OCI-LY1 (cell line): ENCODE data around the gene KRTAP22-2.

Experiments
- H2AFZ ChIP-seq: fragments of 200-600 bp; sonication (generic), shearing (Covaris generic); 2 replicates; pipeline ENCODE4 v1.6.0; 2014; ENCODE audit warnings: antibody characterized with exemption, mild to moderate bottlenecking, low read length
- H3F3A ChIP-seq: fragments of 200-600 bp; sonication (generic), shearing (Covaris generic); 2 replicates; pipeline ENCODE4 v1.6.0; 2014; ENCODE audit warnings: mild to moderate bottlenecking, antibody characterized with exemption, low read length, moderate library complexity; ENCODE audit not compliant: insufficient read depth
- H3K27ac ChIP-seq: fragments of 200-600 bp; sonication (generic); 2 replicates; pipeline ENCODE4 v1.5.1; 2014; ENCODE audit warnings: low read length, mixed run types, mild to moderate bottlenecking, low read depth; ENCODE audit not compliant: poor library complexity, severe bottlenecking
- H3K27me3 ChIP-seq: fragments of 200-600 bp; sonication (generic); 2 replicates; pipeline ENCODE4 v1.6.0; 2014; ENCODE audit warnings: antibody characterized with exemption, mild to moderate bottlenecking, low read length, moderate library complexity; ENCODE audit not compliant: insufficient read depth
- H3K36me3 ChIP-seq: fragments of 200-600 bp; sonication (generic); 2 replicates; pipeline ENCODE4 v1.6.1; 2014; ENCODE audit warnings: mild to moderate bottlenecking, antibody characterized with exemption, low read length, moderate library complexity, mixed read lengths; ENCODE audit not compliant: insufficient read depth
- H3K4me1 ChIP-seq: fragments of 200-600 bp; sonication (generic); 2 replicates; pipeline ENCODE4 v1.5.1; 2014; ENCODE audit warnings: mild to moderate bottlenecking, low read length, moderate library complexity; ENCODE audit not compliant: insufficient read depth, severe bottlenecking
- H3K4me2 ChIP-seq: fragments of 200-600 bp; sonication (generic), shearing (Covaris generic); 2 replicates; pipeline ENCODE4 v1.6.1; 2014; ENCODE audit warnings: low read length
- H3K4me3 ChIP-seq: fragments of 200-600 bp; sonication (generic); 2 replicates; pipeline ENCODE4 v1.5.1; 2014; ENCODE audit warnings: low read length, low read depth, mild to moderate bottlenecking, mixed read lengths; ENCODE audit not compliant: poor library complexity, severe bottlenecking
- H3K79me2 ChIP-seq: fragments of 200-600 bp; shearing (Covaris generic); 2 replicates; pipeline ENCODE4 v1.6.1; 2016; ENCODE audit warnings: mixed run types, low read length, mixed read lengths; ENCODE audit not compliant: insufficient read depth
- H3K9ac ChIP-seq: fragments of 200-600 bp; sonication (generic), shearing (Covaris generic); 2 replicates; pipeline ENCODE4 v1.6.1; 2014; ENCODE audit warnings: mild to moderate bottlenecking, low read length, mixed read lengths
- H3K9me2 ChIP-seq: fragments of 200-600 bp; sonication (generic), shearing (Covaris generic); 2 replicates; pipeline ENCODE4 v1.6.1; 2014; ENCODE audit warnings: low read depth, mild to moderate bottlenecking, low read length, mixed read lengths
- H3K9me3 ChIP-seq: fragments of 200-600 bp; shearing (Covaris generic); 2 replicates; pipeline ENCODE4 v1.6.1; 2014; ENCODE audit warnings: low read length, mixed read lengths
- H4K20me1 ChIP-seq: fragments of 200-600 bp; sonication (generic), shearing (Covaris generic); 2 replicates; pipeline ENCODE4 v1.6.0; 2016; ENCODE audit warnings: mild to moderate bottlenecking, low read length; ENCODE audit not compliant: insufficient read depth
- CTCF ChIP-seq: fragments of 200-600 bp; sonication (generic), shearing (Covaris generic); IDR thresholded peaks from 2 replicates; pipeline ENCODE4 v1.5.1; 2017; ENCODE audit warnings: mild to moderate bottlenecking, antibody characterized with exemption, low read length, moderate library complexity, mixed read lengths
- EZH2 ChIP-seq: fragments of 200-600 bp; sonication (generic), shearing (Covaris generic); IDR thresholded peaks from 2 replicates; pipeline ENCODE4 v1.8.0; 2017; ENCODE audit warnings: borderline replicate concordance, mixed run types, mild to moderate bottlenecking, antibody characterized with exemption, low read length, moderate library complexity, mixed read lengths

The KRTAP22-2 gene

GRCh38 chr21:30580132-30580531 lies 10.1 kb downstream of the KRTAP22-2 start:
- Histone ChIP-seq H3K9me3 (no peaks in the 10 kb centered on the region), H2AFZ (no peak overlapping the region), H3K79me2 (no peaks in the 10 kb centered on the region), H3F3A (no peaks in the 10 kb centered on the region), H3K4me1 (no peaks in the 10 kb centered on the region), H3K4me2 (no peak overlapping the region), H3K9ac (no peak overlapping the region), H3K4me3 (no peak overlapping the region), H3K36me3 (no peaks in the 10 kb centered on the region), H3K27me3 (no peaks in the 10 kb centered on the region), H3K27ac (no peak overlapping the region), H4K20me1 (no peaks in the 10 kb centered on the region), H3K9me2 (no peaks in the 10 kb centered on the region)
- TF ChIP-seq EZH2 (no peak), CTCF (no peak)

GRCh38 chr21:30579346-30579745 lies 10.9 kb downstream of the KRTAP22-2 start:
- H3K4me2 ChIP-seq: no peak overlapping the region
- no peak overlapping the region for H3K27ac ChIP-seq
- H3K9me2 ChIP-seq: no peaks in the 10 kb centered on the region
- no peaks in the 10 kb centered on the region for H3K79me2 ChIP-seq
- H3K4me3 ChIP-seq: no peak overlapping the region
- H4K20me1 ChIP-seq: no peaks in the 10 kb centered on the region
- H3K9me3 ChIP-seq: no peaks in the 10 kb centered on the region
- TF ChIP-seq CTCF: no peak
- H3K36me3 ChIP-seq: no peaks in the 10 kb centered on the region
- H3K4me1 ChIP-seq: no peaks in the 10 kb centered on the region
- no peaks in the 10 kb centered on the region for H3F3A ChIP-seq
- H3K9ac ChIP-seq: no peak overlapping the region
- no peaks in the 10 kb centered on the region for H3K27me3 ChIP-seq
- H2AFZ ChIP-seq: no peak overlapping the region

GRCh38 chr21:30577766-30578165 lies 12.4 kb downstream of the KRTAP22-2 start:
- Histone ChIP-seq H3K27ac (no peak overlapping the region), H3K4me1 (no peaks in the 10 kb centered on the region), H3K36me3 (no peaks in the 10 kb centered on the region), H3K27me3 (no peaks in the 10 kb centered on the region), H4K20me1 (no peaks in the 10 kb centered on the region), H3K9me3 (no peaks in the 10 kb centered on the region), H3K9ac (no peak overlapping the region), H3F3A (no peaks in the 10 kb centered on the region), H3K79me2 (no peaks in the 10 kb centered on the region), H3K4me2 (no peak overlapping the region), H3K9me2 (no peaks in the 10 kb centered on the region), H3K4me3 (no peak overlapping the region), H2AFZ (no peak overlapping the region)
- TF ChIP-seq EZH2 (no peak), CTCF (no peak)
